OCI-M1 (cell line): ENCODE data around the gene MAST3.

Experiments used
- DNase-seq: peaks from one replicate; lab custom pipeline; 2025; lab: John Stamatoyannopoulos, UW

Gene MAST3

DNA sequence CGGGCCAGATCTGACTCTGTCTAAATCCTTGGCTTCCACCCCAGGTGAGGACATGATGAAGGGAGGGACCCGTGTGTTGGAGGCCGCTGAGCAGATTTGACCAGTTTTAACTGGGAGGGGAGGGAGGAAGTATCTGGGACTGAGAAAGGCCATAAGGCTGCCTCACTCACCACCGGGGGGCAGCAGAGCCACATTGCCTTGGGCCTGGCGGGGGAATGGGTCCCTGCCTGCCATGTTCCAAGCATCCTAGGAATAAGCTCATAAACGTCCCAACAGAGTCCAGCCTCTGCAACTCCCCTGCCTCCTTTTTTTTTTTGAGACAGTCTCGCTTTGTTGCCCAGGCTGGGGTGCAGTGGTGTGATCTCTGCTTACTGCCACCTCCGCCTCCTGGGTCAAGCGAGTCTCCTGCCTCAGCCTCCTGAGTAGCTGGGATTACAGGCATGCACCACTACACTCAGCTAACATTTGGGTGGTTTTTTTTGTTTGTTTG, 15.5 kb downstream of the MAST3 start:
- peak; percentile 92 for DNase-seq

DNA sequence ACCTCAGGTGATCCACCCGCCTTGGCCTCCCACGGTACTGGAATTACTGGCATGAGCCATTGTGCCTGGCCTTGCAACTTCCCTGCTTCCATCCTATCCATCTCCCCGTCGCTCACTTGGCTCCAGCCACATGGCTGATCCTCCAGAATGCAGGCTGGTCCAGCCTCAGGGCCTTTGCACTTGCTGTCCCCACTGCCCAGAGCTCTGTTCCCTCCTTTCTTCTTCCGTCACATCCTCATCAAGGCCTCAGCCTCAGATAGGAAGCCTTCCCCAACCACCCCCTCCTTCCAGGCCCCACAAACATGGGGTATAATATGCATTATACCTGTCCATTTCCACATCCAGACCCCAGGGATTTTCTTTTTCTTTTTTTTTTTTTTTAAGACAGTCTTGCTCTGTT, 16.2 kb downstream of the MAST3 start:
- DNase-seq: no peak

DNA sequence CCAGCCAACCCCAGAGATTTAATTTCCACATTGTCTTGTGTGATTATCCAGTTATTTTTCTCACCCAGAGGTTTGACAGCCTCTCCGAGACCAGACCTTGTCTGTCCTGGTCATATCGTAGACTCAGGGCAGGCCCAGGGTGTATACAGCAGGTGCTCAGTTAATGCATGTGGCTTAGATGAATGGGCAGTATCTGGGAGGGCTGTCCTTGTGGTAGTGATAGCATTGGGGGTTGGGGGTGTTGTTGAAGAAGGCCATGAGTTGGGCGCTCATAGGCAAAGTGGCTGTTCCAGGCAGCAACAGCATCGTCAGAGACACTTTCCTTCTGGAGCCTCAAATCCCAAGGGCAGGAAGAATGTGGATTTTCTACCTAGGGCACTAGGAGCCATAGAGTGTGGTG, 16.9 kb downstream of the MAST3 start:
- DNase-seq: no peak

DNA sequence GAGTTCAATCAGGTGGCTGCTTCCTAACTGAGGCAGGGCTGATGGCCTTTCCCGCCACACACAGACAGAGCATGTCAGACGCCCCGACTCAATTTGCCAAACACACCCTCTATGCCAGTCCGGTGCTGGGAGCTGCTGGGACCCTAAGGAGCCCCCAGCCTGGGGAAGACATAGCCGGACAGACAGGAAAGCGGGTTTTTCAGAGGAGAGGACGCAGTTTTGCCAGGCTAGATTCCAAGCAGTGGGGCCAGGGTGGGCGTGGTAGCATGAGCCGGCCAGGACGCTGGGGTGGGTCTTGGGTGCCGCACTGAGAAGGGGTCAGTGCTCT, 19.8 kb downstream of the MAST3 start:
- no peak for DNase-seq

- peak; percentile 94 for DNase-seq
These were observed 20.3 kb downstream of the MAST3 start for GRCh38 chr19:18117692-18118378.

GRCh38 chr19:18118420-18119012, 20.9 kb downstream of the MAST3 start:
- no peak for DNase-seq

DNA sequence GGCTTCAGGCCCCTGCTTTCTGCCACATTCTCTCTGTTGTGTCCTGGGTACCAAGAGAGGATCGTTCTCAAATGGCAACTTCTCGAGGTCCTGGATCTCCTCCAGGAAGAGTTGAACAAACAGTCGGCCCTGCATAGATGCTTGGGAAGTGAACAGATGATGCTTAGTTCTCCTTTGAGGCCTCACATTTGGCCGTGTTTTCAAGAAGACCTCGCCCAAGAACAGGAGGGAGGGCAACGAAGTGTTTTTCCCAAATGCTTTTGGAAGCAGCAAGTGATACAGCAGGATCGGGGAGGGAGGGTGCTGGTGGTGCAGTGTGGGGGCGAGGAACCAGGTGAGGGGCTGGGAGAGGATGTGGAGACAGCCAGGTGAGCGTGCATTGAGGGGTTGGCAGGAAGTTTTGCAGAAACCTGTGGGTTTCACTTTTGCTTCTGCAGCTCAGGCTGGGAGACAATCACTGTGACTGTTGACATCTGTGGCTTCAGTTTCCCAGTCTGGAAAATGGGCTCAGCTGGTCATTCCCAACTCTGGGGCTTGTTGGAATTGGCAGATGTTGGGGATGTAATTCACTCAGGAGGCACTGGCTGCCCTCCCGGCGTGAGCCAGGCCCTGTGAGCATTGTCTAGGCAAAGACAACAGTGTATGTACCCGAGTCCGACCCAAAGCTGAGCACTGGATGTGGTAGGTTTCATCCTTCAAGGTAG, 21.6 kb downstream of the MAST3 start:
- DNase-seq: no peak

- DNase-seq: no peak
These were observed 22.1 kb downstream of the MAST3 start for GRCh38 chr19:18119717-18120105.

DNA sequence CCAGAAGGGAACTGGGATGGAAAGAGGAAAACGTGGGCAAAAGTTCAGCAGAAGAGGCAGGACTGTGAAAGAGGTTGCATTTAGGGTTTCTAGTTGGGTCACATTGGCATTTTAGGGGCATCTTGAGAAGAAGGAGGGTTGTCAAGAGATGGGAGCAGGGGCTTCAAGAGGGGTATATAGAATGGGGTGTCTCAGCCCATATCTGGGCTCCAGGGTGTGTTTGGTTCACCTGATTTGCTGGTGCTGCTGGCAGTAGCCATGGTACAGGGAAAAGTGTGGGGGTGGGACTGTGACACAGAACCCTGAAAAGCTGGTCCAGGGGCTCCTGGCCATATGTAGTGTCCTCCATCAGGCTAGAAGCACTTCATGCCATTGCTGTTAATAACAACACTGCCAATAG, 22.5 kb downstream of the MAST3 start:
- DNase-seq: no peak

- DNase-seq: no peak
These were observed 23.6 kb downstream of the MAST3 start for GRCh38 chr19:18121166-18121565.

DNA sequence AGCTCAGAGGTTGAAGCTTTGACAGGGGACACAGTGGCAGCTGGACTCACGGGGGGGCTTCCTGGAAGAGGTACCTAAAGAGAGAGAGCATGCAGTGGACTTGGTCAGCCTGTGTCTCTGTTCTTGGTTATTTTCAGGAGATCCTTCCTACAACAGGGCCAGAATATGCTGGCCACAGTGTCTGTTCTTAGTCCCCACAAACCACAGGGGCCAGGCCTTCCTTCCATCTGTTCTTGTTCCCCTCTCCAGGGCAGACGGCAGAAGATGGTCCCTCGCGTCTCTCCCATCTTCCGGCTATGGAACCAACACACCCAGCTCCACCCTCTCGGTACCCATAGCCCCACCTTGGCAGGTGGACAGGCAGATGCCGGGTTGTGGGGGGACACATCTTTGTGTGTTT, 24.8 kb downstream of the MAST3 start:
- DNase-seq: no peak

GRCh38 chr19:18122860-18123795, 25.6 kb downstream of the MAST3 start:
- DNase-seq: no peak

GRCh38 chr19:18123819-18124218, 26.2 kb downstream of the MAST3 start:
- DNase-seq: no peak

GRCh38 chr19:18126097-18126496, 28.5 kb downstream of the MAST3 start:
- DNase-seq: no peak

DNA sequence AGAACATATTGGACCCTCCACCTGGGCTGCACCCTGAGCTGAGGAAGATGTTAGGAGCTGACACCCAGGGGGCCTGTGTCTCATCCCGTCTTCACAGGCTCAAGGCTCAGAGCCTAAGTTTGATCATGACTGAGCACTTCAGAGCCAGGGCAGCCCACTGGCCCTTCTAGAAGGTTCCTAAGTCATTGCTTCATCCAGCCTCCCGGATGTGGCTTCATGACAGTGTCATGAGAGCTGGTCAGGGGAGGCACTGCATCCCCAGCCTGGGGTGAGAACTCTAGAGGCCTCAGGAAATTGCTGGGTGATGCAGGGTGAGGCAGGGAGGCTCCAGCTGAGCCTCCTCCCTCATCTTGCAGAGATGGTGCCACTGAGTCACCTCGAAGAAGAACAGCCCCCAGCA, 30.5 kb downstream of the MAST3 start:
- DNase-seq: peak; percentile 55

DNA sequence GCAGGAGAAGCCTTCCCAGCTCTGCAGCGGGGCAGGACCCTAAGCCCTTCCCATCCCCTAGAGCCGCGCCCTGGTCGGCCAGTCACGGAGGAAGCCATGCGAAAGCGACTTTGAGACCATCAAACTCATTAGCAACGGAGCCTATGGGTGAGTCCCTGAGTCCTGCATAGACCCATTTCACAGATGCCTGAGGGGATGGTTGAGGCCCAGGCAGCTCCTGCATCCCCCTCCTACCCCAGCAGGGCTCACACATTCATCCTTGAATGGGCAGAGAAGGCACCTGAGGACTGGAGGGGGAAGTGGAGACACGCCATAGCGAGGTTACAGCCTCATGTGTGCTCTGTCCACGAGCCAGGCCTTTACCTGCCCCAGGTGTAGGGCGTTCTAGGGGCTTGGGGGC, 31.2 kb downstream of the MAST3 start:
- DNase-seq: no peak

DNA sequence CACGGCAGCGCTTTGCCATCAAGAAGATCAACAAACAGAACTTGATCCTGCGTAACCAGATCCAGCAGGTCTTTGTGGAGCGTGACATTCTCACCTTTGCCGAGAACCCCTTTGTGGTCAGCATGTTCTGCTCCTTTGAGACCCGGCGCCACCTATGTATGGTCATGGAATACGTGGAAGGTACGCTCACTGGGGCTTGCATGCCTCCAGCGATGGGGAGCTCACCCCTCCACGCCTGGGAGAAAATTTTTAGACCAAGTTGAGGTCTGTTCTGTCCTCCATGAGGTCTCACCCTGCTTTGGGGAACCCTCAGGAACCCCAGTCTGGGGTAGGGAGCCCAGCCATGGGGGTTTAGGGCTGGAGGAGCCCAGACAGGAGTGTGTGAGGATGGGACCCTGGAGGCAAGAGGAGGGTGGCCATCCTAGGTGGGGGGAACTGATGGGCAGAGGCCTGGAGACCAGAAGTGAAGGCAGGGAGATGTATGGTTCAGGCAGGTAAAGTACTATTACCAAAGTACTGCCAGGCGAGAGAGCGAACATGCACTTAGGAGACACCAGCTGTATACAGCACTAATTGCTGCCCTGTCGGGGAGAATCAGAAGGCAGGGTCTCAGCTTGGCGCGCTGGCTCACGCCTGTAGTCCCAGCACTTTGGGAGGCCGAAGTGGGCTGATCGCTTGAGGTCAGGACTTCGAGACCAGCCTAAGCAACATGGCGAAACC, 33.1 kb downstream of the MAST3 start:
- no peak for DNase-seq

DNA sequence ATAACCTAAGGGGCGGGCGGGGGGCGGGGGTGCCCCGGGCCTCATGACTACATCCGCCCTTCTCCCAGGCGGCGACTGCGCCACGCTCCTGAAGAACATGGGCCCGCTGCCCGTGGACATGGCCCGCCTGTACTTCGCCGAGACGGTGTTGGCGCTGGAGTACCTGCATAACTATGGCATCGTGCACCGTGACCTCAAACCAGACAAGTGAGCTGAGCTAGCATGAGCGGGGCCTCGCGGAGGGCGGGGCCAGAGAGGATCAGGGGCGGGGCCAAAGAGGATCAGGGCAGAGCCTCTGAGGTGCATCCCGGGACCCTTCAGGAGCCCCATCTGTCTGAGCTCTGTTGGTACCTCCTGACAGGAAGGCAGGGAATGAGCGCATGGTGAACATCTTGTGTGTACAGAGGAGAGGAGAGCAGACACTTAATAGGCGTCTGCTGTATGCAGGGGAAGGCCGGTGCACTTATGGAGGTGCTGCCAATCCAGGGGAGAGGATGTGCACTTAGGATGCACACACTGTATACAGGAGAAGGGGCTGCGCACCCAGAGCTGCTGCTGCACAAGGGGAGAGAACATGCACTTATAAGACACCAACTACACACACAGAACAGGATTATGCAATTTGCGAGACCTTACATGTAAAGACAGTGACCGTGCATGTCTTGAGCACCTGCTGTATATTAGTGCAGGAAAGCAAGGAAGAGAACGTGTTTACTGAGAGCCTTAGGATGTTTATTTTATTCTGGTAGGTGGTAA, 34.4 kb downstream of the MAST3 start:
- DNase-seq: no peak

DNA sequence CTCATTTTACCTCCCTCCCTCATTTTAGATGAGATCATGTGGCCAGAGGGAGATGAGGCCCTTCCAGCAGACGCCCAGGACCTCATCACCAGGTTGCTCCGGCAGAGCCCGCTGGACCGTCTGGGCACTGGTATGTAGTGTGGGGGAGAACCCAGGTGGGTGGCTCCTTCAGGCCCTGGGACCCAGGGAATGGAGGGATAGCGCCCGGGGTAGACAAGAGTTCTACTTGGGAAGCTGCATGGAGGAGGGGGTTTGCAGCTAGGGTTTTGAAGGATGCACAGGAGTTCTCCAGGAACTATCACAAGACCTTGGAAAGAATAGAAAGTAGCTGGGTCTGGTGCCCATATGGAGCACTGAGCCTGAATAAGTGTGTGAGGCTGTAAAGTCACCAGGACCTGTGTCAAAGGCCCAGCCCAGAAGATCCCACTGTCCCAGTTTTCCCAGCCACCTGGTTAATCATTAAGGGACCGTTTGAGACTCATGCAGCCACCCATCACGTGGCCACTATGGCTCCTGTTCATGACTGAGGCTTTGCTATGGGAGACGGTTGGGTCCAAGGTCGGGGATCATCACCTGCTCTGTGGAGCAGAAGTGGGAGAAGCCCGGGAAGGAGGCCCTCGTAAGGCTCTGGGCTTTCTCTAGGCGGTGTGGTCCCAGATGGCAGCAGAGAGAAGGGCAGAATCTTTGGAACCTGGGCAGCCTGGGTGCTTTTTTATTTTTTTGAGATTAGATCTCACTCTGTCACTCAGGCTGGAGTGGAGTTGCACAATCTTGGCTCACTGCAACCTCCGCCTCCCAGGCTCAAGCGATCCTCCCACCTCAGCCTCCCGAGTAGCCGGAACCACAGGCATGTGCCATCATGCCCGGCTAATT, 38.4 kb downstream of the MAST3 start:
- DNase-seq: no peak

GRCh38 chr19:18137242-18137641, 39.7 kb downstream of the MAST3 start:
- DNase-seq: no peak
